Hematopoietic multipotent progenitor cell treated with erythropoietin and hydrocortisone succinate and interleukin-3 and kit ligand, for 8 days (in vitro differentiated cells): ENCODE measurements around the gene GNA15.

Experiments used
- DNase-seq: peaks from one replicate; pipeline ENCODE4 v3.0.0-alpha.2; 2015

GNA15 gene

GRCh38 chr19:3135961-3136683 is at the start of gene GNA15:
Gene GNA15, plus strand, starts transcription at chr19:3136033. Its CDS starts 418 bp downstream, at chr19:3136451.
- peak; percentile 82 for DNase-seq

DNA sequence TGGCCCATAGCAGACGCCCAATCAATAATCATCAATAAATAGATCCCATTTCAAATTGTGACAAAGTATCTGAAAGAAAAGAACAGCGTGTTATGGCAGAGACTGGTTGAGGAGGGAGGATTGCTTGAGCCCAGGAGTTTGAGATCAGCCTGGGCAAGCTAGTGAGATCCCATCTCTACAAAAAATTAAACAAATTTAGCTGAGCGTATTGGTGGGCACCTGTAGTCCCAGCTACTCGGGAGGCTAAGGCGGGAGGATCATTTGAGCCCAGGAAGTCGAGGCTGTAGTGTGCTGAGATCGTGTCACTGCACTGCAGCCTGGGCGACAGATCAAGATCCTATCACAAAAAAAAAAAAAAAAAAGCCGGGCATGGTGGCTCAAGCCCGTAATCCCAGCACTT is 48.1 kb upstream of the GNA15 start:
- no peak for DNase-seq

DNA sequence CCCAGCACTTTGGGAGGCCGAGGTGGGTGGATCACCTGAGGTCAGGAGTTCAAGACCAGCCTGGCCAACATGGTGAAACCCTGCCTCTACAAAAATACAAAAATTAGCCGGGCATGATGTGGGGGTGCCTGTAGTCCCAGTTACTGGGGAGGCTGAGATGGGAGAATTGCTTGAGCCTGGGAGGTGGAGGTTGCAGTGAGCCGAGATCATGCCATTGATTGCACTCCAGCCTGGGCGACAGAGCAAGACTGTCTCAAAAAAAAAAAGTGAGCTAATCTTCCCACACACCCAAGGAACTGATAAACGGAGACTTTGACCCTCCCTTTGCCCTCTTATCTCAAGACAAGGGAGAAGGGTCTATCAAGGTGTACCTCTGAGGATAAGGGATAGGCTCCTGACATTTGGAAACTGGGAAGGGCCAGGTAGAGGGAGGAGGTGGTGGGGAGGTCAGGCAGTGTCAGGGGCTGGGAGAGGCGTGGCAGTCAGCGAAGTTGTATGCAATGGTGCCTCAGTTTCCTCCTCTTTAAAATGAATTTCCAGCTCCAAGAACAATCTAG is 46.5 kb upstream of the GNA15 start:
- peak; percentile 69 for DNase-seq

DNA sequence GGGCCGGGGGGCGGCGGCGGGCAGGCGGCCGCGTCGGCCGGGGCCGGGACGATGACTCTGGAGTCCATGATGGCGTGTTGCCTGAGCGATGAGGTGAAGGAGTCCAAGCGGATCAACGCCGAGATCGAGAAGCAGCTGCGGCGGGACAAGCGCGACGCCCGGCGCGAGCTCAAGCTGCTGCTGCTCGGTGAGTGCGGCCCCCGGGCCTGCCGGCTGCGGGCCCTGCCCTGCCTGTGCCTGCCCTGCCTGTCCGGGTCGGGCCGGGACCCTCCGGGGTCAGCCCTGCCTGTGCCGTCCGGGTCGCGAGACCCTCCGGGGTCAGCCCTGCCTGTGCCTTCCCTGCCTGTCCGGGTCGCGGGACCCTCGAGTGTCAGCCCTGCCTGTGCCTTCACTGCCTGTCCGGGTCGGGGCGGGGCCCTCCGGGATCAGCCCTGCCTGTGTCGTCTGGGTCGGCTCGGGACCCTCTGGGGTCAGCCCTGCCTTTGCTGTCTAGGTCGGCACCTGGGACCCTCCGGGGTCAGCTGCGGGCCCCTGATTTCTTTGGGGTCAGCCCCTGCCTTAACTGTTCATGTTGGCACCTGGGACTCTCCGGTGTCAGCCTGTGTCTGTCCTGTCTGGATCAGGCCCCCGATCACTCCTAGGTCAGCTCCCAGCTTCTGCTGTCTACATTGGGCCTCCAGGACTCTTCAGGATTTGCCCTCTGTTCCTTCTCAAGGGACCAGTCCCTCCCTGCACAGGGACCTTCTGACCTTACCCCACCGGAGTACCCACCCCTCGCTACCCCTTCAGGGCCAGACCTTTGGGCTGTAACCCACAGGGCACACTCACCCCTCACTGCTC is 41.0 kb upstream of the GNA15 start:
- peak; percentile 55 for DNase-seq

DNA sequence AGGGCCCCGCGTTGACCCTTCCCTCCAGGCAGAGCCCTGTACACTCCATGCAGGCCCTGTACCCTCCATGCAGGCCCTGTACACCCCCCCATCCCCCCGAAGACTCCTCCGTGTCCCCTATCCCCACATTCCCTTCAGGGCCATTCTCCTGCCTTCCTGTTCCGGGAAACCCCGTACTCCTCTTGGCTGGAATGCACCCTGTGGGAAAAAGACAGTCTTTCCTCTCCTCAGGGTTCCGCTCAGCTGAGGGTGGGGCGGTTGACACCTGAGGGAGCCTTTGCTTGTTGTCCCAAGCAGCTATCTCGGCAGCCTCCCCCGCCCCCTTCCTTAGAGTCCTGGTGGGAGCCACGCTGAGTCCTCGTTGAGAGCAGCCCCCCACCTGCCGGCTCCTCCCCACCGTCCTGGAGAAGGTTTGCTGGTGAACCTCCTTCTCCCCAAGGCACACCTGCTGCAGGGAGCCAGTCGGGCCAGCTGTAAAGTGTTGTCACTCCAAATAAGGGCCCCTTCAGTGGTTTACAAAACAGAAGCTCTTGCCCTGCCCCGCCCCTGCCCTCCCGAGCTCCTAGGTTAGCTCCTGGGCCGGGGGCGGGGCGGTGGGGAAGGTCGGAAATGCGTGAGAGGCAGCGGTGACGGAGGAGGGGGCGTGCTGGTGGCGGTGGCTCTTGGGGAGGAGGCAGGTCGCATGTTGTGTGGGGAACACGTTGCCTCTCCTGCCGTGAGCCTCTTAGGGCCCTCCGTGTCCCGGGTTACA is 40.2 kb upstream of the GNA15 start:
- no peak for DNase-seq

GRCh38 chr19:3096267-3096901 is 39.4 kb upstream of the GNA15 start:
- no peak for DNase-seq

- no peak for DNase-seq
These were observed 38.9 kb upstream of the GNA15 start for GRCh38 chr19:3096902-3097326.

DNA sequence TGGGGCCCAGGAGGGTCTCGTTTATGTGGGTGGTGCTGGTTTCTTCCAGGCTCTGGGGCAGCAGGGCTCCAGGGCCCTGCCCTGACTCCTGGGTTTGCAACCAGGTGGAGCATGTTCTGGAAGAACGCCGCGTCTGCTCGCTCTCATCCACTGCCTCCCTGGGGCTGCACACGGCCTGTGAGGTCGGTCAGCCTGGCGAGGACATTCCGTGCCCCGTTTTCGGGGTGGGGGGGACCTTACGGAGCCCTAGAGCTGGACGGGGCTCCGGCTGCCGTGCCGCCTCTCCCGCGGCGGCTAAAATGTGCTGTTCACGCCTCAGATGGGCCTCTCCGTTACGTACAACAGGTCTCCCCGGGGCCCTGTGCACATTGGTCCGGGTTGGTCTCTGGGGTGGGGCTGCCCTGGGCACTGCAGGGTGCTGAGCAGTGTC is 38.4 kb upstream of the GNA15 start:
- DNase-seq: no peak

GRCh38 chr19:3098141-3098514 is 37.7 kb upstream of the GNA15 start:
- DNase-seq: no peak

- no peak for DNase-seq
These were observed 37.1 kb upstream of the GNA15 start for GRCh38 chr19:3098515-3099346.

- no peak for DNase-seq
These were observed 36.3 kb upstream of the GNA15 start for GRCh38 chr19:3099347-3100145.

GRCh38 chr19:3100331-3100730 is 35.5 kb upstream of the GNA15 start:
- DNase-seq: no peak

GRCh38 chr19:3100747-3101730 is 34.8 kb upstream of the GNA15 start:
- no peak for DNase-seq

GRCh38 chr19:3102239-3103140 is 33.3 kb upstream of the GNA15 start:
- DNase-seq: no peak

- DNase-seq: no peak
These were observed 31.2 kb upstream of the GNA15 start for GRCh38 chr19:3104708-3104983.

GRCh38 chr19:3105641-3106508 is 30.0 kb upstream of the GNA15 start:
- DNase-seq: no peak

- DNase-seq: no peak
These were observed 29.2 kb upstream of the GNA15 start for GRCh38 chr19:3106509-3107141.
